Activated CD4-positive, alpha-beta T cell treated with anti-CD3 and anti-CD28 coated beads, Interleukin-2, amount 10 ng/mL, durations not matched to agents 24 days and 14 days (primary cell): ENCODE results near the gene ZNF534. TPM values are rescaled to one million over a fixed set of nuclear protein-coding genes. Genes with fewer than 3 reads are reported as not detected.

Experiments used
- DNase-seq: peaks from one replicate; pipeline ENCODE4 v3.0.0; 2022
- H3K27ac Mint-ChIP-seq: one replicate; pipeline ENCODE4 v1.8.0; 2022; ENCODE audit warnings: mild to moderate bottlenecking, mixed read lengths
- H3K27me3 Mint-ChIP-seq: one replicate; pipeline ENCODE4 v1.8.0; 2022; ENCODE audit warnings: mixed read lengths
- H3K36me3 Mint-ChIP-seq: one replicate; pipeline ENCODE4 v1.8.0; 2022; ENCODE audit warnings: low read depth, mild to moderate bottlenecking, mixed read lengths
- H3K4me1 Mint-ChIP-seq: one replicate; pipeline ENCODE4 v1.8.0; 2021; ENCODE audit warnings: mixed read lengths
- H3K4me3 Mint-ChIP-seq: one replicate; pipeline ENCODE4 v1.8.0; 2022; ENCODE audit warnings: mild to moderate bottlenecking, moderate library complexity, mixed read lengths
- H3K9me3 Mint-ChIP-seq: one replicate; pipeline ENCODE4 v1.8.0; 2021; ENCODE audit warnings: mixed read lengths
- intact Hi-C: fragments of 100-400 bp; cut with micrococcal nuclease; formaldehyde crosslinking; loops from one replicate; pipeline ENCODE4 v1.15.1; 2023
- total RNA-seq: library from RNA; stranded (reverse); gene quantifications from 2 replicates; pipeline ENCODE4 v1.2.3, GENCODE V29; 2022

The ZNF534 gene
- total RNA-seq = not detected in 2 replicates

DNA sequence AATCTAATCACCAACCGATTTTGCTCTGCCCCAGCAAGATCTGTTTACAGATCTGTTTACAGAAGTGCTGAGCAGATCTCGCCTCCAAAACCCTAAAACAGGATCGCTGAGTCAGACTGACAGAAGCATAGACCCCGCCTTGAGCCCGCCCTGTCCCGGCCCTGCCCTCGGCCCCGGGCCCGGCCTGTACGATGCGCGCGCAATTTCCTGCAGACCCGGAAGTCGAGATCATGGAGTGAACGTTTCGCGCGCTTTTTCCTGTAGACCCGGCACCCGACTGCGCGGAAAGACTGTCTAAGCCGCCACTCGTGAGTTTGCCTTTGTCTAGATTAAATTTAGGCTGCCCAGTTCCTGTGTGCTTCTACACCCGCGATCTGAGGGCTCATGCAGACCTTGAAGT lies at the start of gene ZNF534:
ZNF534 (plus strand) TSS at position 212 of the 400 bp plus-strand sequence. CDS start 2,327 bp downstream, outside the sequence.
- no peaks in the 10 kb centered on the region for H3K27me3 Mint-ChIP-seq
- no peak for DNase-seq
- H3K4me3 Mint-ChIP-seq = no peak within 1 kb of the TSS
- no peaks in the 10 kb centered on the region for H3K36me3 Mint-ChIP-seq
- no peaks in the 10 kb centered on the region for H3K4me1 Mint-ChIP-seq
- no peak within 1 kb of the TSS for H3K27ac Mint-ChIP-seq
- peaks cover 20% of the 10 kb centered on the region for H3K9me3 Mint-ChIP-seq
- intact Hi-C loops = no loop called here

DNA sequence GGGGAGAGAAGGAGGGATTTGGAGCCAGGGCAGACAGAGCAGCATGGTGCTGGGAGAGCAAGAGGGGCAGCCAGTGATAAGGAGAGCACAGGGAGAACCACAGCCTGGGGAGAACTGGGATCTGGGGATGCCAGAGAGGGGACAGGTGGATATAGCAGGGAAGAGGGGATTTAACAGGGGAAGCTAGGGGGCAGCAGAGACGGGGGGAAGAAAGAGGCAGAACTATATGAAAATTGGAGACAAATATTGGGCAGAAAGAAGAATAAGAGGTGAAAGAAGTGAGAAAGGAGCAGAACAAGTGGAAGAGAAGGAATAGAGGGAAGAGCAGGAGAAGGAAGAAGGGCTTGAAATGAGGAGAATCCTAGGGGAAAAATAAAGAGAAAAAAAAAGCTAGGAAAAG lies 37.8 kb upstream of the ZNF534 start:
- no peak for DNase-seq
- no peaks in the 10 kb centered on the region for H3K27me3 Mint-ChIP-seq
- intact Hi-C loops = no loop called here
- no peak overlapping the region for H3K27ac Mint-ChIP-seq
- H3K9me3 Mint-ChIP-seq = peaks cover 37% of the 10 kb centered on the region
- no peaks in the 10 kb centered on the region for H3K4me1 Mint-ChIP-seq
- no peak overlapping the region for H3K4me3 Mint-ChIP-seq
- H3K36me3 Mint-ChIP-seq = peaks cover 19% of the 10 kb centered on the region

DNA sequence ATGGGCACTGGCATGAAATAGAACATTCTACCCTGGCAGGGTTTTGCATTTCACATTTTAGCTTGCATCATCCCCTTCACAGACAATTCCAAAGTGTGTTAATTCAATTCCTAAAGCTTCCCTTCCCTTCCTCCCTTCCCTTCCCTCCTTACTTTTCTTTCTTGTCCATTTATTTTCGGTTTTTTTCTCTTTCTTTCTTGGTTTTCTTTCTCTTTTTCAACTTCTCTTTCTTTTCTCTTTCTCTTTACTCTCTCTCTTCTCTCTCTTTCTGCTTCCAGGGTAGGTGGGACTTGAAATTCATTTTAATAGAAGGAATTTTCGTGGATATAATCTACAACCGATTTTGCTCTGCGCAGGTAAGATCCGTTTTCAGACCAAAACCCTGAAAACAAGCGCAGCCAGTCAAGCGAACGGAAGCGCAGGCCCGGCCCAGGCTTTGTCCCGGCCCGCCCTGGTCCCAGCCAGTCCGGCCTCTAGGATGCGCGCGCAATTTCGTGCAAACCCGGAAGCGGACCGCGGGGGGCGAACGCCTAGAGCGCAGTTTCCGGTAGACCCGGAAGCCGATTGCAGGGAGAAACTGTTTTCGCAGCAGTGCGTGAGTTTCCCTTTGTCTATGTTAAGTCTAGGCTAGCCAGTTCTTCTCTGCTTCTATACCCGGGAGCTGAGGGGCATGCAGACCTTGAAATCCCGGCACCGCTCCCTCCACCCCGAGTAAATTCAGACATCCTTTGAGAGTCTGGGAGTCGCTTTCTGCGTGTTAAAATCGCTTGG lies 31.5 kb upstream of the ZNF534 start, which contains the start of gene ZNF528:
ZNF528 (plus strand) TSS at position 540 of the 771 bp plus-strand sequence. CDS start 4,165 bp downstream, outside the sequence.
- Mint-ChIP-seq H3K27me3 (no peaks in the 10 kb centered on the region), H3K4me1 (peaks cover 16% of the 10 kb centered on the region), H3K9me3 (peaks cover 46% of the 10 kb centered on the region), H3K36me3 (peaks cover 56% of the 10 kb centered on the region), H3K4me3 (peak within 1 kb of the TSS; percentile 92), H3K27ac (peak within 1 kb of the TSS; percentile 85)
- DNase-seq = peak; percentile 97
- intact Hi-C loops = loop anchor here (1.0 kb wide), 2 partner anchors 27 to 241 kb away; partner anchors contain the start of gene ZNF83

DNA sequence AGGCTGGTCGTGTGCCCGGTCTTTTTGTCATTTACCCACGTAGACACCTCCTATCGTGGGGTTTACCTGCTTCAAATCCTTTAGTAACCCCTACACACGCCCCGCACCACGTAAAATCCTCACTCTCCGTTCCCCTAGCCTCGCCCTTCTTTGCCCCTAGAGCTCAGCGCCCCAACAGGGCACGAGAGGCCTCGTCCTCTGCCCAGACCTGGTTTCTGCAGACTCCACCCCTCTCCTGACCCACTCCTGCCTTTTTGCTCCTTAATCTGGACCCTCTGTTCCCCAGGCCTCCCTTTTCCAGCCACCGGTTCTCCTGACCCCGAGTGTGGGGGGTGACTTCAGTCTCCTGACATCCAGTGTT lies 30.9 kb upstream of the ZNF534 start:
- H3K9me3 Mint-ChIP-seq = peaks cover 46% of the 10 kb centered on the region
- no peaks in the 10 kb centered on the region for H3K27me3 Mint-ChIP-seq
- no peak for DNase-seq
- H3K4me3 Mint-ChIP-seq = peak overlapping the region; percentile 92
- peaks cover 16% of the 10 kb centered on the region for H3K4me1 Mint-ChIP-seq
- intact Hi-C loops = no loop called here
- H3K36me3 Mint-ChIP-seq = peaks cover 56% of the 10 kb centered on the region
- H3K27ac Mint-ChIP-seq = peak overlapping the region; percentile 85

DNA sequence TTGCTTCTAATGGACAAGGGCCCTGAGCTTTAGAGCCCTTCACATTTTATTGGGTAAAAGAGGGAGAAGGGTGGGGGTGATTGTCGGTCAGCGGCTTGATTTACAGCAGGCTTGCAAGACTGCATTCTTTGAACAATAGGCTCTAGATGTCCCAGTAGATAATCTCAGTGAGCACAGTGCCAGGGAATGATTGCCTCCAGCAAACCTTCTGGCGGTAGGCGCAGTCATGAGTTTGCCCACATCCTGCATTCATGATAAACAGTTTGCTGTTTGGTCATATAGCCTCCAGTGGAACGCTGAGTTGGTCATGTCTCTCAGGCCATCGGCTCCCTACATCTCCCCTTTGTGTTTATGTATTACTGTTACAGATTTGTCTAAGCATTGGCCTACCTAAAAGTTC lies 18.7 kb upstream of the ZNF534 start:
- H3K9me3 Mint-ChIP-seq = peaks cover 13% of the 10 kb centered on the region
- no peak overlapping the region for H3K4me3 Mint-ChIP-seq
- peaks cover 56% of the 10 kb centered on the region for H3K36me3 Mint-ChIP-seq
- H3K27ac Mint-ChIP-seq = no peak overlapping the region
- no peaks in the 10 kb centered on the region for H3K27me3 Mint-ChIP-seq
- no peaks in the 10 kb centered on the region for H3K4me1 Mint-ChIP-seq
- intact Hi-C loops = no loop called here
- no peak for DNase-seq

DNA sequence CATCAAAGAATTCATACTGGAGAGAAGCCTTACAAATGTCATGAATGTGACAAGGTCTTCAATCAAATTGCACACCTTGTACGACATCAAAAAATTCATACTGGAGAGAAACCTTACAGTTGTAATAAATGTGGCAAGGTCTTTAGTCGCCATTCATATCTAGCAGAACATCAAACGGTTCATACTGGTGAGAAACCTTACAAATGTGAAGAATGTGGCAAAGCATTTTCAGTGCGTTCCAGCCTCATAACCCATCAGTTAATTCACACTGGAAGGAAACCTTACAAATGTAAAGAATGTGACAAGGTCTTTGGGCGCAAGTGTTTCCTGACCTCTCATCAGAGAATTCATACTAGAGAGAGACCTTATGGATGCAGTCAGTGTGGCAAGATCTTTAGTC lies 13.2 kb upstream of the ZNF534 start:
- H3K36me3 Mint-ChIP-seq = peaks cover 11% of the 10 kb centered on the region
- H3K4me3 Mint-ChIP-seq = no peak overlapping the region
- H3K4me1 Mint-ChIP-seq = no peaks in the 10 kb centered on the region
- H3K27ac Mint-ChIP-seq = no peak overlapping the region
- no peaks in the 10 kb centered on the region for H3K27me3 Mint-ChIP-seq
- H3K9me3 Mint-ChIP-seq = peaks cover 37% of the 10 kb centered on the region
- DNase-seq = no peak
- intact Hi-C loops = no loop called here

DNA sequence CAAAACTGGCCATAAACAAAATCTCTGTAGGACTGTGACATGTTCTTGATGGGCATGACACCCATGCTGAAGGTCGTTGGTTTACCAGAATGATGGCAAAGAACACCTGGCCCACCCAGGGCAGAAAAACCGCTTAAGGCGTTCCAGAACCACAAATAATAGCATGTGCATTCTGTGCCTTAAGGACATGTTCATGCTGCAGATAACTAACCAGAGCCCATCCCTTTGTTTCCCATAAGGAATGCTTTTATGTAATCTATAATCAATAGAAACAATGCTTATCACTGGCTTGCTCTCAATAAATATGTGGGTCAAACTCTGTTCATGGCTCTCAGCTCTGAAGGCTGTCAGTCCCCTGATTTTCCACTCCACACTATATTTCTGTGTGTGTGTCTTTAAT lies 13.2 kb downstream of the ZNF534 start:
- intact Hi-C loops = no loop called here
- Mint-ChIP-seq H3K27ac (no peak overlapping the region), H3K27me3 (no peaks in the 10 kb centered on the region), H3K4me1 (no peaks in the 10 kb centered on the region), H3K9me3 (peaks cover 33% of the 10 kb centered on the region), H3K36me3 (peaks cover 4% of the 10 kb centered on the region), H3K4me3 (no peak overlapping the region)
- no peak for DNase-seq

DNA sequence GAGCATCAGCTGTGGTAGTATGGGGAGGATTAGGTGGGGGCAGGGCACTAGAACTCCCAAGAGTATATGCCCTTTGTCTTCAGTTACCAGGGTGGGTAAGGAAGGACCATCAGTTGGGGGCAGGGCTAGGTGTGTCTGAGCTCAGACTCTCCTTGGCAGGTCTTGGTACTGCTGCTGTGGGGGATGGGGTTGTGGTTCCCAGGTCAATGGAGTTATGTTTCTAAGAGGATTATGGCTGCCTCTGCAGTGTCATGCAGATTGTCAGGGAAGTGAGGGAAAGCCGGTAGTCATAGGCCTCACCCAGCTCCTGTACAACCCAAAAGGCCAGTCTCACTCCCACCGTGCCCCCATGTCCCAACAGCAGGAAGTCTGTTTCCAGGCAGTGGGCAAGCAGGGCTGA lies 15.6 kb downstream of the ZNF534 start:
- no peak for DNase-seq
- no peak overlapping the region for H3K27ac Mint-ChIP-seq
- no peaks in the 10 kb centered on the region for H3K4me1 Mint-ChIP-seq
- peaks cover 4% of the 10 kb centered on the region for H3K36me3 Mint-ChIP-seq
- no peaks in the 10 kb centered on the region for H3K27me3 Mint-ChIP-seq
- H3K9me3 Mint-ChIP-seq = peaks cover 31% of the 10 kb centered on the region
- no peak overlapping the region for H3K4me3 Mint-ChIP-seq
- intact Hi-C loops = no loop called here

DNA sequence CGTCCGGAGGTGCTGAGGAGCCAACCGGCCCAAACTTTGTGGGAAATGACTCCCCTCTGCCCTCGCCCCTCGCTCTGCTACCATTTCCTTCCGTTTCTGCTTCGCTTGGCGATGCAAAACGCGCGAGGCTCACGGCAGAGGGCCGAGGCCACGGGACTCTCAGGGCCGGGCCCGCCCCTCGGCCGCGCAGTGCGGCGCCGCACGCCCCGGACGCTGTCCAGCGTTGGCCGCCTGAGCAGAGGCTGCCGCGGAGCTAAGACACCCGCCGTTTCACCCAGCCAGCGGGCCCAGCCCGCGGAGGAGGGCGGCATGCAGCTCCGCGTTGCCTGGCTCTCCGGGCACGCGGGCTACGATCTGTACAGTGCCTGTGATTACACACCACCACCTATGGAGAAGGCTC lies 22.3 kb downstream of the ZNF534 start:
- H3K27ac Mint-ChIP-seq = no peak overlapping the region
- no peak for DNase-seq
- peaks cover 10% of the 10 kb centered on the region for H3K36me3 Mint-ChIP-seq
- no peaks in the 10 kb centered on the region for H3K27me3 Mint-ChIP-seq
- H3K4me3 Mint-ChIP-seq = no peak overlapping the region
- intact Hi-C loops = no loop called here
- peaks cover 1% of the 10 kb centered on the region for H3K4me1 Mint-ChIP-seq
- peaks cover 36% of the 10 kb centered on the region for H3K9me3 Mint-ChIP-seq

DNA sequence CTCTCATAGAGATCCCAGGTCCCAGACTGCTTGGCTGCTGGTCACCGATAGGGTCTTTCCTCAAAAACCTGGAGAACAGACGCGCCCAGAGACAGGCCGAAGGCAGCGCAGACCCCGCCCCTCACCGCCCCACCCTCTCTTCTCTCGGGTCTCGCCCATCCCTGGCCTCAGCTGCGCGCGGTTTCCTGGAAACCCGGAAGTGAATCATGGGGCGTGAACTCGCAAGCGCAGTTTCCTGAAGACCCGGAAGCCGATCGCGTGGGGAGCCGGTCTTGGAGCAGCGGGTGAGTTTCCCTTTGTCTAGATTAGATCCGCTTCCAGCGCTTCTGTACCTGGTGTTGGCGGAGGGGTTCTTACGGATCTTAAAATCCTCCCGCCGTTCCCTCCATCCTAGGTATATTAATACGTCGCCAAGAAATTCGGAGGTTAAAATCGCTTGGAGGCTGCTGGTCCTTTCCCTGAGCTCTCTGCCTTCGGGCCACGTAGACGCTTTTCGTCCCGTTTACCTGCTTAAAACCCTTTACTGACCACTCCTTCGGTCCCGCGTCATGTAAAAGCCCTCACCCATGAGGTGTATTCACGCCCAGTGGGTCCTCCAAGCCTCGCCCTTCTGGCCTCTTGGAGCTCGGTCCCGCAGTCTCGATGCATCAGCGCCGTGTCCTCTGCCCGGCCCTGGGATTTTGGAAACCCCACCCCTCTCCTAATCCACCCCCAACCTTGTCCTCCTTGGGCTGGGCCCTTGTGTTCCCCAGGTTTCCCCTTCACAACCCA lies 24.6 kb downstream of the ZNF534 start, which contains the start of gene ZNF578:
ZNF578 (plus strand) TSS at position 230 of the 771 bp plus-strand sequence. CDS start 48,293 bp downstream, outside the sequence.
- H3K36me3 Mint-ChIP-seq = peaks cover 15% of the 10 kb centered on the region
- H3K9me3 Mint-ChIP-seq = peaks cover 45% of the 10 kb centered on the region
- H3K4me3 Mint-ChIP-seq = peak within 1 kb of the TSS; percentile 75
- intact Hi-C loops = no loop called here
- H3K27me3 Mint-ChIP-seq = no peaks in the 10 kb centered on the region
- H3K4me1 Mint-ChIP-seq = peaks cover 1% of the 10 kb centered on the region
- DNase-seq = peak; percentile 82
- no peak within 1 kb of the TSS for H3K27ac Mint-ChIP-seq

DNA sequence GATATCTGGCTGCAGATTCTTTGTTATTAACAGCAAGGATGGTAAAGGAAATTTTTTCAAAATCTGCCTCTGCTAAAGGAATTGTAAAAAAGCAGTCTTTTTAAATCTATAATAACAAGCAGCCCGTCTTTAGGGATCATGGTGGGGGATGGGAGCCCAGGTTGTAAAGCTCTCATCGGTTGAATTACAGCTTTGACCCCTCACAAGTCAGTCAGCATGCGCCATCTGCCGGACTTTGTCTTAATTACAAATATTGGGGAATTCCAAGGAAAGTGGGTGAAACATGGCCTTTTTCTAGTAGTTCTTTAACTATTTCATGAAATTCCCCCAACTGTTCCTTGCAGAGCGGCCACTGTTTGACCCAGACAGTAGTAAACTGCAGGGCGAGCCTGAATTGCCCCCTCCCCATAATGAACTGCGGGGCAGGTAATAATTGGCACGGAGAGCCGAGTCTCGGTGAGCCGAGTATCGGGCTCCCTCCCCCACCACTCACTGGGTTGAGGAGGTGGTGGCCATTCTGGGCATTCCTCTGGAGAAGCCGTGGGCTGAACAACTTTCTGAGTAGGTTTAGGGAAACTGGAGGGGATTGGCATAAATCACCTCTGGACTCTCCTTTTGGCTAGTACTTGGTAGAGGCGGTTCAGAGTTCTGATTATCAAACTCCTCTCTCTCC lies 36.0 kb downstream of the ZNF534 start:
- Mint-ChIP-seq H3K4me1 (no peaks in the 10 kb centered on the region), H3K27ac (no peak overlapping the region), H3K9me3 (peaks cover 35% of the 10 kb centered on the region), H3K27me3 (no peaks in the 10 kb centered on the region), H3K36me3 (no peaks in the 10 kb centered on the region), H3K4me3 (no peak overlapping the region)
- intact Hi-C loops = no loop called here
- no peak for DNase-seq

DNA sequence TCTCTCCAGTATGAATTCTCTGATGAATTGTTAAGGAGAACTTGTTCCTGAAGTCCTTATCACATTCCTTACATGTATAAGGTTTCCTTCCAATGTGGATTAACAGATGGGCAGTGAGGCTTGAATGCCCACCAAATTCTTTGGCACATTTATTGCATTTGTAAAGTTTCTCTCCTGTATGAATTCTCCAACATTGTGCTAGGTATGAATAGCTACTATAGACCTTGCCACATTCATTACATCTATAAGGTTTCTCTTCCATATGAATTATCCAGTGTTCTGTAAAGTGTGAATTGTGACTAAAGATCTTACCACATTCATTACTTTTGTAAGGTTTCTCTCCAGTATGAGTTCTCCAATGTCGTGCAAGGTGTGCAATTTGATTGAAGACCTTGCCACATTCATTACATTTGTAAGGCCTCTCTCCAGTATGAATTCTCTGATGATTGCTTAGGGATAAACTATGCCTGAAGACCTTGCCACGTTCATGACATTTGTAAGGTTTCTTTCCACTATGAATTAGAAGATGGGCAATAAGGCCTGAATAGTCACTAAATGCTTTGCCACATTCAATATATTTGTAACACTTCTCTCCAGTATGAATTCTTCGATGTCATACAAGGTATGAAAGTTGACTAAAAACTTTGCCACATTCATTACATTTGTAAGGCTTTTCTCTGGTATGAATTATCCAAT lies 44.9 kb downstream of the ZNF534 start:
- H3K4me1 Mint-ChIP-seq = no peaks in the 10 kb centered on the region
- intact Hi-C loops = no loop called here
- H3K9me3 Mint-ChIP-seq = peaks cover 26% of the 10 kb centered on the region
- H3K36me3 Mint-ChIP-seq = peaks cover 9% of the 10 kb centered on the region
- no peaks in the 10 kb centered on the region for H3K27me3 Mint-ChIP-seq
- no peak overlapping the region for H3K4me3 Mint-ChIP-seq
- DNase-seq = no peak
- no peak overlapping the region for H3K27ac Mint-ChIP-seq

DNA sequence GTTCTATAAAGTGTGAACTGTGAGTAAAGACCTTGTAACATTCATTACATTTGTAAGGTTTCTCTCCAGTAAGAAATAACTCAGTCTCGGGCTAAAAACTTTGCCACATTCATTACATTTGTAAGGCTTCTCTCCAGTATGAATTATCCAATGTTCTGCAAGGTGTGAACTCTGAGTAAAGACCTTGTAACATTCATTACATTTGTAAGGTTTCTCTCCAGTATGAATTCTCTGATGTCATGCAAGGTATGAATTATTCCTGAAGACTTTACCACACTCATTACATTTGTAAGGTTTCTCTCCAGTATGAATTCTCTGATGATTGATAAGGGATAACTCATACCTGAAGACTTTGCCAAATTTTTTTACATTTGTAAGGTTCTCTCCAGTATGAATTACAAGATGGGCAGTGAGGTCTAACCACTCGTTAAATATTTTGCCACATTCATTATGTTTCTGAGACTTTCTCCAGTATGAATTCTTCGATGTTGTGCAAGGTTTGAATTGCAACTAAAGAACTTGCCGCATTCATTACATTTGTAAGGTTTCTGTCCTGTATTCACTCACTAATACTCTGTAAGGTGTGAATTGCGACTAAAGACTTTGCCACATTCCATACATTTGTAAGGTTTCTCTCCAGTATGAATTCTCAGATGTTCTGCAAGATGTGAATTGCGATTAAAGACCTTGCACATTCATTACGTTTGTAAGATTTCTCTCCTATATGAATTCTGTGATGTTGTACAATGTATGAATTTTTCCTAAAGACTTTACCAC lies 45.6 kb downstream of the ZNF534 start:
- Mint-ChIP-seq H3K9me3 (peaks cover 26% of the 10 kb centered on the region), H3K27me3 (no peaks in the 10 kb centered on the region), H3K27ac (no peak overlapping the region), H3K4me3 (no peak overlapping the region), H3K4me1 (no peaks in the 10 kb centered on the region), H3K36me3 (peaks cover 9% of the 10 kb centered on the region)
- no peak for DNase-seq
- intact Hi-C loops = no loop called here
